Fibroblast of lung (primary cell): ENCODE results near the gene RBBP8.

Experiments used
- EZH2 ChIP-seq: IDR thresholded peaks from 2 replicates; pipeline ENCODE4 v1.5.1; 2012; ENCODE audit warnings: low read length, control low read depth, mild to moderate bottlenecking; ENCODE audit errors: missing control alignments
- TF ChIP-seq, protein P1 (sequence below), 2 donors: IDR thresholded peaks in 1 of 2; conservative IDR thresholded peaks in 1 of 2; 1 replicate in 1 of 2; 2 replicates in 1 of 2; pipeline ENCODE4 v1.5.1; 2011 to 2012; ENCODE audit warnings: low read length in 2 of 2, control low read depth in 1 of 2, inconsistent platforms in 1 of 2, low read depth in 1 of 2, mild to moderate bottlenecking in 1 of 2

DNA sequence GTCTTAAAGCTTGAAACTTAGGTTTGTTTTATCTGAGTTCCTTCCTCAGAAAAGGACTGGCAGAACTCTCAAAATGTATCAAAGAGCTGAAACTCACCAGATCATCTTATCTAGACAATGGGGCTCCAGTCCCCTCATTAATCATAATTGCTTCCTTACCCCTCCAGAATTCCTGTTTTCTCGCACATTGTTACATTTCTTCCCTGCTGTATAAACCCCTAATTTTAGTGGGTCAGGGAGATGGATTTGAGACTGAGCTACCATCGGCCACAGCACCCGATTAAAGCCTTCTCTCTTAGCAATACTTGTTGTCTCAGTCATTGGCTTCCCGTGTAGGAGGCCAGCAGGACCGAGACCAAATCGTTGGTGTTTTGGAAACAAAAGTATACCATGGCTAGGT is 130.4 kb downstream of the RBBP8 start:
- TF ChIP-seq, protein P1, sequence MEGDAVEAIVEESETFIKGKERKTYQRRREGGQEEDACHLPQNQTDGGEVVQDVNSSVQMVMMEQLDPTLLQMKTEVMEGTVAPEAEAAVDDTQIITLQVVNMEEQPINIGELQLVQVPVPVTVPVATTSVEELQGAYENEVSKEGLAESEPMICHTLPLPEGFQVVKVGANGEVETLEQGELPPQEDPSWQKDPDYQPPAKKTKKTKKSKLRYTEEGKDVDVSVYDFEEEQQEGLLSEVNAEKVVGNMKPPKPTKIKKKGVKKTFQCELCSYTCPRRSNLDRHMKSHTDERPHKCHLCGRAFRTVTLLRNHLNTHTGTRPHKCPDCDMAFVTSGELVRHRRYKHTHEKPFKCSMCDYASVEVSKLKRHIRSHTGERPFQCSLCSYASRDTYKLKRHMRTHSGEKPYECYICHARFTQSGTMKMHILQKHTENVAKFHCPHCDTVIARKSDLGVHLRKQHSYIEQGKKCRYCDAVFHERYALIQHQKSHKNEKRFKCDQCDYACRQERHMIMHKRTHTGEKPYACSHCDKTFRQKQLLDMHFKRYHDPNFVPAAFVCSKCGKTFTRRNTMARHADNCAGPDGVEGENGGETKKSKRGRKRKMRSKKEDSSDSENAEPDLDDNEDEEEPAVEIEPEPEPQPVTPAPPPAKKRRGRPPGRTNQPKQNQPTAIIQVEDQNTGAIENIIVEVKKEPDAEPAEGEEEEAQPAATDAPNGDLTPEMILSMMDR (conservative IDR thresholded peaks at IDR 0.05 in 1 of 2, IDR thresholded peaks at IDR 0.05 in 1 of 2; ENCODE audit: low read depth in 1 of 2, low read length in 2 of 2): no peak
- no peak for TF ChIP-seq EZH2
